Transverse colon (tissue), 4 donors: ENCODE results near the gene ACTA2.

Source experiments
- EP300 ChIP-seq: sonication (generic); formaldehyde crosslinking; IDR thresholded peaks from one replicate; pipeline ENCODE4 v1.6.1; 2017; ENCODE audit warnings: antibody characterized with exemption, low read depth
- POLR2A ChIP-seq: fragments of 450-650 bp; IDR thresholded peaks from one replicate; pipeline ENCODE4 v1.6.1; 2016; ENCODE audit warnings: antibody characterized with exemption, mild to moderate bottlenecking, moderate library complexity
- POLR2AphosphoS5 ChIP-seq, 3 donors: sonication (generic); formaldehyde crosslinking; IDR thresholded peaks; one replicate each; pipeline ENCODE4 v1.6.1; 2016; ENCODE audit warnings: antibody characterized with exemption in 3 of 3
- TF ChIP-seq, protein P1 (sequence below), 5 experiments: fragments of 200-600 bp in 3 of 5; fragments of 450-650 bp in 2 of 5; sonication (generic) in 3 of 5; IDR thresholded peaks; 1 replicate in 2 of 5; 2 replicates in 3 of 5; pipeline ENCODE4 v1.5.1; 2016 to 2017; ENCODE audit warnings: antibody characterized with exemption in 5 of 5, inconsistent platforms in 3 of 5, mild to moderate bottlenecking in 2 of 5, moderate library complexity in 1 of 5

- TF ChIP-seq POLR2A (no peak), POLR2AphosphoS5 (IDR thresholded peaks at IDR 0.05) (no peak), EP300 (no peak)
- TF ChIP-seq, protein P1, sequence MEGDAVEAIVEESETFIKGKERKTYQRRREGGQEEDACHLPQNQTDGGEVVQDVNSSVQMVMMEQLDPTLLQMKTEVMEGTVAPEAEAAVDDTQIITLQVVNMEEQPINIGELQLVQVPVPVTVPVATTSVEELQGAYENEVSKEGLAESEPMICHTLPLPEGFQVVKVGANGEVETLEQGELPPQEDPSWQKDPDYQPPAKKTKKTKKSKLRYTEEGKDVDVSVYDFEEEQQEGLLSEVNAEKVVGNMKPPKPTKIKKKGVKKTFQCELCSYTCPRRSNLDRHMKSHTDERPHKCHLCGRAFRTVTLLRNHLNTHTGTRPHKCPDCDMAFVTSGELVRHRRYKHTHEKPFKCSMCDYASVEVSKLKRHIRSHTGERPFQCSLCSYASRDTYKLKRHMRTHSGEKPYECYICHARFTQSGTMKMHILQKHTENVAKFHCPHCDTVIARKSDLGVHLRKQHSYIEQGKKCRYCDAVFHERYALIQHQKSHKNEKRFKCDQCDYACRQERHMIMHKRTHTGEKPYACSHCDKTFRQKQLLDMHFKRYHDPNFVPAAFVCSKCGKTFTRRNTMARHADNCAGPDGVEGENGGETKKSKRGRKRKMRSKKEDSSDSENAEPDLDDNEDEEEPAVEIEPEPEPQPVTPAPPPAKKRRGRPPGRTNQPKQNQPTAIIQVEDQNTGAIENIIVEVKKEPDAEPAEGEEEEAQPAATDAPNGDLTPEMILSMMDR (IDR thresholded peaks at IDR 0.05): no peak
These were observed 14.2 kb upstream of the ACTA2 start for GRCh38 chr10:88966797-88967196.
